SK-N-SH (cell line): ENCODE data around the gene LHFPL6. TPM values are rescaled to one million over a fixed set of nuclear protein-coding genes. Genes with fewer than 3 reads are reported as not detected.

Experiments
- CTCF ChIA-PET: fragments of 300-600, 350-600 bp; formaldehyde crosslinking; extraction: SDS; loops from one replicate; lab custom pipeline; 2021; lab: Yijun Ruan, JAX
- POLR2A ChIA-PET: fragments of 350-600 bp; sonication (Branson Sonifier 250); formaldehyde crosslinking; extraction: SDS; loops from one replicate; lab custom pipeline; 2020; ENCODE audit warnings: antibody characterized with exemption, inconsistent platforms; lab: Yijun Ruan, JAX
- DNase-seq: peaks from one replicate; pipeline ENCODE4 v3.0.0; 2012
- H2AFZ ChIP-seq: fragments of 200-600 bp; sonication (generic); 2 replicates; pipeline ENCODE4 v1.8.1; 2016; ENCODE audit warnings: antibody characterized with exemption, mild to moderate bottlenecking, low read depth
- H3F3A ChIP-seq: fragments of 200-600 bp; sonication (generic); replicated peaks from 2 replicates; pipeline ENCODE3; 2016; ENCODE audit warnings: antibody characterized with exemption, mild to moderate bottlenecking; ENCODE audit not compliant: insufficient read depth
- H3K27ac ChIP-seq, 2 experiments: fragments of 200-500 bp in 1 of 2; fragments of 200-600 bp in 1 of 2; sonication (Bioruptor generic) in 1 of 2; sonication (generic), shearing (Covaris generic) in 1 of 2; 2 replicates each; pipeline versions ENCODE4 v1.5.1 to v1.6.1; 2014 to 2016; ENCODE audit warnings: low read depth in 2 of 2, inconsistent platforms in 1 of 2, low read length in 1 of 2, mild to moderate bottlenecking in 1 of 2, mixed read lengths in 1 of 2
- H3K27me3 ChIP-seq: fragments of 200-600 bp; sonication (generic), shearing (Covaris generic); 2 replicates; pipeline ENCODE4 v1.6.1; 2016; ENCODE audit warnings: mixed run types; ENCODE audit not compliant: insufficient read depth
- H3K36me3 ChIP-seq, 2 experiments: fragments of 200-500 bp in 1 of 2; fragments of 200-600 bp in 1 of 2; sonication (Bioruptor generic) in 1 of 2; sonication (generic) in 1 of 2; replicated peaks in 1 of 2; 2 replicates each; pipeline versions ENCODE3 to v1.5.1; 2014 to 2016; ENCODE audit warnings: low read length in 1 of 2, mild to moderate bottlenecking in 1 of 2; ENCODE audit not compliant: insufficient read depth in 2 of 2, control insufficient read depth in 1 of 2
- H3K4me1 ChIP-seq, 2 experiments: fragments of 200-500 bp in 1 of 2; fragments of 200-600 bp in 1 of 2; sonication (Bioruptor generic) in 1 of 2; sonication (generic), shearing (Covaris generic) in 1 of 2; 2 replicates each; pipeline versions ENCODE4 v1.5.1 to v1.6.1; 2014 to 2016; ENCODE audit warnings: low read depth in 1 of 2, low read length in 1 of 2, mixed run types in 1 of 2; ENCODE audit not compliant: insufficient read depth in 2 of 2, control insufficient read depth in 1 of 2
- H3K4me2 ChIP-seq: fragments of 200-600 bp; sonication (generic), shearing (Covaris generic); 2 replicates; pipeline ENCODE4 v1.6.1; 2017; ENCODE audit warnings: mixed run types
- H3K4me3 ChIP-seq, 2 experiments: fragments of 200-500 bp in 1 of 2; fragments of 200-600 bp in 1 of 2; sonication (Bioruptor generic) in 1 of 2; sonication (generic), shearing (Covaris generic) in 1 of 2; 2 replicates each; pipeline versions ENCODE4 v1.5.1 to v1.8.1; 2014 to 2016; ENCODE audit warnings: low read depth in 2 of 2, inconsistent platforms in 1 of 2, low read length in 1 of 2, mild to moderate bottlenecking in 1 of 2, mixed read lengths in 1 of 2, moderate library complexity in 1 of 2
- H3K79me2 ChIP-seq: fragments of 200-600 bp; sonication (generic); 2 replicates; pipeline ENCODE4 v1.8.1; 2017; ENCODE audit warnings: mild to moderate bottlenecking; ENCODE audit not compliant: insufficient read depth
- H3K9ac ChIP-seq: fragments of 200-600 bp; sonication (generic); 2 replicates; pipeline ENCODE4 v1.6.1; 2017; ENCODE audit warnings: mixed run types
- H3K9me2 ChIP-seq: fragments of 200-600 bp; sonication (generic); 2 replicates; pipeline ENCODE4 v1.6.1; 2017; ENCODE audit warnings: mixed run types
- H3K9me3 ChIP-seq: fragments of 200-600 bp; sonication (generic); 2 replicates; pipeline ENCODE4 v1.6.1; 2017; ENCODE audit warnings: mixed run types, mild to moderate bottlenecking, moderate library complexity
- H4K20me1 ChIP-seq: fragments of 200-600 bp; sonication (generic); 2 replicates; pipeline ENCODE4 v1.6.1; 2017; ENCODE audit warnings: mild to moderate bottlenecking, mixed run types; ENCODE audit not compliant: insufficient read depth
- CHD2 ChIP-seq: fragments of 150-350 bp; IDR thresholded peaks from 2 replicates; pipeline ENCODE4 v1.6.1; 2018; ENCODE audit warnings: low read length; ENCODE audit not compliant: partially characterized antibody
- ELF1 ChIP-seq: IDR thresholded peaks from 2 replicates; pipeline ENCODE4 v1.4.0; 2012
- EP300 ChIP-seq, 2 experiments: IDR thresholded peaks; 2 replicates each; pipeline versions ENCODE4 v1.4.0 to v1.6.1; 2012; ENCODE audit warnings: borderline replicate concordance in 1 of 2, low read depth in 1 of 2, low read length in 1 of 2
- EZH2phosphoT487 ChIP-seq: fragments of 200-600 bp; sonication (generic); IDR thresholded peaks from 2 replicates; pipeline ENCODE4 v1.6.1; 2017; ENCODE audit warnings: low read depth, mixed run types, mild to moderate bottlenecking, antibody characterized with exemption, moderate library complexity, borderline replicate concordance
- MEF2A ChIP-seq: IDR thresholded peaks from 2 replicates; pipeline ENCODE4 v1.4.0; 2012; ENCODE audit warnings: low read depth, borderline replicate concordance
- MXI1 ChIP-seq: IDR thresholded peaks from 2 replicates; pipeline ENCODE4 v1.6.1; 2012; ENCODE audit warnings: mild to moderate bottlenecking, low read depth, low read length, improper control_type of control experiment
- NFIC ChIP-seq: IDR thresholded peaks from 2 replicates; pipeline ENCODE4 v1.4.0; 2012; ENCODE audit warnings: borderline replicate concordance
- RCOR1 ChIP-seq: fragments of 150-350 bp; IDR thresholded peaks from 2 replicates; pipeline ENCODE4 v1.6.1; 2017; ENCODE audit warnings: antibody characterized with exemption, low read length
- SIN3A ChIP-seq: IDR thresholded peaks from 2 replicates; pipeline ENCODE4 v1.6.1; 2012; ENCODE audit warnings: low read depth, mild to moderate bottlenecking, low read length, moderate library complexity, borderline replicate concordance
- SMC3 ChIP-seq: IDR thresholded peaks from 2 replicates; pipeline ENCODE4 v1.6.1; 2012; ENCODE audit warnings: low read depth, low read length, improper control_type of control experiment
- TEAD4 ChIP-seq: IDR thresholded peaks from 2 replicates; pipeline ENCODE4 v1.4.0; 2012; ENCODE audit warnings: mild to moderate bottlenecking, borderline replicate concordance; ENCODE audit not compliant: insufficient read depth
- YY1 ChIP-seq: IDR thresholded peaks from 2 replicates; pipeline ENCODE4 v1.4.0; 2012; ENCODE audit warnings: low read depth, mild to moderate bottlenecking
- WGBS: methylation state at CpG from one replicate; pipeline ENCODE4 v1.1.6; 2017; ENCODE audit warnings: low lambda C conversion rate; 5-methylcytosine and 5-hydroxymethylcytosine counted together
- polyA plus RNA-seq, 3 experiments: library from polyadenylated mRNA; depleted of rRNA; stranded (reverse); fragments of >200 nt; gene quantifications; 2 replicates each; pipeline ENCODE4 v1.2.3, GENCODE V29; 2012
- TF ChIP-seq, protein P1 (sequence below): IDR thresholded peaks from 2 replicates; pipeline ENCODE4 v1.4.0; 2012; ENCODE audit warnings: low read depth, borderline replicate concordance
- TF ChIP-seq, protein P2 (sequence below): fragments of 150-350 bp; IDR thresholded peaks from 2 replicates; pipeline ENCODE4 v1.6.1; 2016; ENCODE audit warnings: mild to moderate bottlenecking, low read depth, low read length
- TF ChIP-seq, protein P3 (sequence below): fragments of 200-600 bp; sonication (generic); IDR thresholded peaks from 2 replicates; pipeline ENCODE4 v1.6.1; 2017; ENCODE audit warnings: antibody characterized with exemption, mild to moderate bottlenecking, moderate library complexity

The LHFPL6 gene
- polyA plus RNA-seq, 1 of the 3 experiments (the other 2 are of a cell fraction) = 22.2 TPM

DNA sequence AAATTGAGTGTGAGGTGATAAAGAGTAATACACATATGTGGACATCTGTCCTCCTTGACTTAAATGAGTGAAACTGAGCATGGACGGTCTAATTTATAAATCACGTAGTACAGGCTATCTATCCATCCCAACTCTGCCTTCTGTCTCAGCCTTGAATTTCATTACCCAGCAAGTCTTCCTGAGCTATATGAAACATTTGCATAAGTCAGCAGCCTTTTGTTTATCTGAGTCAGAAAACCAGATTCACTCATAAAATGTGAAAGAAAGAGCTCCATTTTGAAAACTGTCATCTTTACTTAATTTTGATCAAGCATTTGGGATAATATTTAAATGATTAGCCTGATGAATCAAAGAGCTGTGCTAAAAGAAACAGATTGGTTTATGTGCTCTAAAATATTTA is 197.9 kb downstream of the LHFPL6 start:
- 100% methylated on average over 2 of the region's 2 CpGs for WGBS
- no peak overlapping the region for H2AFZ ChIP-seq

DNA sequence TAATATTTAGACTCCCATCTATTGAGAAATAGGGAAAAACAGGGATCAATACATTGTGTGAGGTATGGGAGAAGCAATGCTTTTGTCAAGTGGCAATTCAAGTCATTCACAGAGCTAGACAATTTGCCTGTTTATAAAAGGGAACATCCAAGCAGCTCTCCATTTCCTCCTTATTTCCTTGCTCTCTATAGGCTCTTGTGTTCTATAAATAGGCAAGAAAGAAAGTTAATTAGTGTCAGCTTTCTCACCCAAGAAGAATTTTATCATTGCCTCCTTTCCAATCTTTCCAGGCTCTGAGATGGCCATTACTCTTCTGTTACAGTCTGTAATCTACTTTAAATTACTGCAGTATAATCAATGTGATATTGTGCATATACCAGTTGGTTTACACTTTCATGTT is 199.9 kb downstream of the LHFPL6 start:
- Histone ChIP-seq H3K4me1 (peaks cover 0 to 4% of the 10 kb centered on the region in 2 experiments; a peak in 3 of 4 replicates), H3K9ac (no peak overlapping the region), H2AFZ (no peak overlapping the region), H4K20me1 (no peaks in the 10 kb centered on the region), H3K79me2 (no peaks in the 10 kb centered on the region), H3F3A (no peaks in the 10 kb centered on the region), H3K9me3 (no peaks in the 10 kb centered on the region), H3K27me3 (no peaks in the 10 kb centered on the region), H3K4me3 (no peak overlapping the region), H3K4me2 (no peak overlapping the region), H3K36me3 (no peaks in the 10 kb centered on the region), H3K9me2 (no peaks in the 10 kb centered on the region), H3K27ac (no peak overlapping the region)
- ChIA-PET POLR2A (no interaction called here), CTCF (interaction anchor here (1.4 kb wide), 1 partner anchor 11 kb away, joined by 4 read pairs; no protein-coding TSS in a partner anchor)
- TF ChIP-seq EP300 (IDR thresholded peaks at IDR 0.05; ENCODE audit: borderline replicate concordance in 1 of 2, low read depth in 1 of 2, low read length in 1 of 2) = no peak
- no peak for TF ChIP-seq YY1
- DNase-seq = no peak

More for the DNA sequence above, 197.9 kb downstream of the LHFPL6 start:
- H3K36me3 ChIP-seq = no peaks in the 10 kb centered on the region
- no peak overlapping the region for H3K4me2 ChIP-seq
- no peaks in the 10 kb centered on the region for H3F3A ChIP-seq
- H4K20me1 ChIP-seq = no peaks in the 10 kb centered on the region
- no peaks in the 10 kb centered on the region for H3K9me3 ChIP-seq
- no peaks in the 10 kb centered on the region for H3K9me2 ChIP-seq
- no peak overlapping the region for H3K4me3 ChIP-seq
- H3K27me3 ChIP-seq = no peaks in the 10 kb centered on the region
- H3K9ac ChIP-seq = no peak overlapping the region
- peaks cover 0 to 4% of the 10 kb centered on the region in 2 experiments; a peak in 3 of 4 replicates for H3K4me1 ChIP-seq
- ChIA-PET CTCF (interaction anchor here (1.4 to 2.3 kb wide), 2 partner anchors 9 to 207 kb away, joined by 3 to 13 read pairs; no protein-coding TSS in a partner anchor), POLR2A (interaction anchor here (0.6 kb wide), 1 partner anchor 18 kb away, joined by 4 read pairs; no protein-coding TSS in a partner anchor)
- no peak for TF ChIP-seq SMC3
- no peak for TF ChIP-seq TEAD4
- no peak for TF ChIP-seq MXI1
- TF ChIP-seq, protein P1, sequence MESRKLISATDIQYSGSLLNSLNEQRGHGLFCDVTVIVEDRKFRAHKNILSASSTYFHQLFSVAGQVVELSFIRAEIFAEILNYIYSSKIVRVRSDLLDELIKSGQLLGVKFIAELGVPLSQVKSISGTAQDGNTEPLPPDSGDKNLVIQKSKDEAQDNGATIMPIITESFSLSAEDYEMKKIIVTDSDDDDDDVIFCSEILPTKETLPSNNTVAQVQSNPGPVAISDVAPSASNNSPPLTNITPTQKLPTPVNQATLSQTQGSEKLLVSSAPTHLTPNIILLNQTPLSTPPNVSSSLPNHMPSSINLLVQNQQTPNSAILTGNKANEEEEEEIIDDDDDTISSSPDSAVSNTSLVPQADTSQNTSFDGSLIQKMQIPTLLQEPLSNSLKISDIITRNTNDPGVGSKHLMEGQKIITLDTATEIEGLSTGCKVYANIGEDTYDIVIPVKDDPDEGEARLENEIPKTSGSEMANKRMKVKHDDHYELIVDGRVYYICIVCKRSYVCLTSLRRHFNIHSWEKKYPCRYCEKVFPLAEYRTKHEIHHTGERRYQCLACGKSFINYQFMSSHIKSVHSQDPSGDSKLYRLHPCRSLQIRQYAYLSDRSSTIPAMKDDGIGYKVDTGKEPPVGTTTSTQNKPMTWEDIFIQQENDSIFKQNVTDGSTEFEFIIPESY = no peak
- no peak for TF ChIP-seq MEF2A
- TF ChIP-seq RCOR1 = no peak
- TF ChIP-seq EZH2phosphoT487 = no peak
- TF ChIP-seq SIN3A = no peak
- no peak for TF ChIP-seq CHD2
- TF ChIP-seq, protein P2, sequence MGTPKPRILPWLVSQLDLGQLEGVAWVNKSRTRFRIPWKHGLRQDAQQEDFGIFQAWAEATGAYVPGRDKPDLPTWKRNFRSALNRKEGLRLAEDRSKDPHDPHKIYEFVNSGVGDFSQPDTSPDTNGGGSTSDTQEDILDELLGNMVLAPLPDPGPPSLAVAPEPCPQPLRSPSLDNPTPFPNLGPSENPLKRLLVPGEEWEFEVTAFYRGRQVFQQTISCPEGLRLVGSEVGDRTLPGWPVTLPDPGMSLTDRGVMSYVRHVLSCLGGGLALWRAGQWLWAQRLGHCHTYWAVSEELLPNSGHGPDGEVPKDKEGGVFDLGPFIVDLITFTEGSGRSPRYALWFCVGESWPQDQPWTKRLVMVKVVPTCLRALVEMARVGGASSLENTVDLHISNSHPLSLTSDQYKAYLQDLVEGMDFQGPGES = no peak
- no peak for TF ChIP-seq ELF1
- TF ChIP-seq, protein P3, sequence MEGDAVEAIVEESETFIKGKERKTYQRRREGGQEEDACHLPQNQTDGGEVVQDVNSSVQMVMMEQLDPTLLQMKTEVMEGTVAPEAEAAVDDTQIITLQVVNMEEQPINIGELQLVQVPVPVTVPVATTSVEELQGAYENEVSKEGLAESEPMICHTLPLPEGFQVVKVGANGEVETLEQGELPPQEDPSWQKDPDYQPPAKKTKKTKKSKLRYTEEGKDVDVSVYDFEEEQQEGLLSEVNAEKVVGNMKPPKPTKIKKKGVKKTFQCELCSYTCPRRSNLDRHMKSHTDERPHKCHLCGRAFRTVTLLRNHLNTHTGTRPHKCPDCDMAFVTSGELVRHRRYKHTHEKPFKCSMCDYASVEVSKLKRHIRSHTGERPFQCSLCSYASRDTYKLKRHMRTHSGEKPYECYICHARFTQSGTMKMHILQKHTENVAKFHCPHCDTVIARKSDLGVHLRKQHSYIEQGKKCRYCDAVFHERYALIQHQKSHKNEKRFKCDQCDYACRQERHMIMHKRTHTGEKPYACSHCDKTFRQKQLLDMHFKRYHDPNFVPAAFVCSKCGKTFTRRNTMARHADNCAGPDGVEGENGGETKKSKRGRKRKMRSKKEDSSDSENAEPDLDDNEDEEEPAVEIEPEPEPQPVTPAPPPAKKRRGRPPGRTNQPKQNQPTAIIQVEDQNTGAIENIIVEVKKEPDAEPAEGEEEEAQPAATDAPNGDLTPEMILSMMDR = no peak
- no peak for TF ChIP-seq NFIC
- H3K27ac ChIP-seq = no peak overlapping the region
- DNase-seq = no peak
- no peaks in the 10 kb centered on the region for H3K79me2 ChIP-seq
